ENCODE results near the gene TUBB4A. TPM values are rescaled to one million over a fixed set of nuclear protein-coding genes. Genes with fewer than 3 reads are reported as not detected.

Gene TUBB4A
- total and polyA plus RNA-seq, 9 of the 15 experiments (the other 6 are each of a cell fraction or from before 2014, with no cell fraction given) = 0.14 to 7.0 (median 0.75) TPM

GRCh38 chr19:6460099-6460884 lies 41.8 kb downstream of the TUBB4A start (continued):
- no peak for TF ChIP-seq SRSF7 (optimal IDR thresholded peaks at IDR 0.05; ENCODE audit: low read depth, low read length)
- TF ChIP-seq ARID3A (IDR thresholded peaks at IDR 0.05; ENCODE audit: borderline replicate concordance, low read depth, low read length) = peak; percentile 41; the same call in 1 of the 2 replicates
- TF ChIP-seq RAD51 (IDR thresholded peaks at IDR 0.05; ENCODE audit: borderline replicate concordance, low read depth) = 0 out of 2 replicates have a peak, but pooled peaks have one; percentile 7
- no peak for TF ChIP-seq SETDB1 (IDR thresholded peaks at IDR 0.05; ENCODE audit: low read length)
- TF ChIP-seq ZNF347 (CRISPR knock-in tag; IDR thresholded peaks at IDR 0.05; ENCODE audit: low read depth) = no peak
- TF ChIP-seq ESRRB (CRISPR knock-in tag; IDR thresholded peaks at IDR 0.05; ENCODE audit: borderline replicate concordance) = no peak
- peak; percentile 13; the same call in 1 of the 2 replicates for TF ChIP-seq SMC3 (conservative IDR thresholded peaks at IDR 0.05; ENCODE audit: insufficient read depth, low read depth, low read length)
- TF ChIP-seq ZNF3 (CRISPR knock-in tag; IDR thresholded peaks at IDR 0.05) = no peak
- no peak for TF ChIP-seq HMGXB4 (CRISPR knock-in tag; IDR thresholded peaks at IDR 0.05)
- no peak for TF ChIP-seq TCF7L2 (IDR thresholded peaks at IDR 0.05; ENCODE audit: low read depth, low read length)
- TF ChIP-seq TEAD4 (IDR thresholded peaks at IDR 0.05; ENCODE audit: low read length) = peak; percentile 80
- no peak for TF ChIP-seq TEAD4 (CRISPR knock-in tag; IDR thresholded peaks at IDR 0.05; ENCODE audit: borderline replicate concordance)
- TF ChIP-seq PHF20 (IDR thresholded peaks at IDR 0.05; ENCODE audit: partially characterized antibody) = no peak
- no peak for TF ChIP-seq RBM34 (IDR thresholded peaks at IDR 0.05; ENCODE audit: borderline replicate concordance, insufficient read depth, low read length)
- TF ChIP-seq CBX2 (IDR thresholded peaks at IDR 0.05; ENCODE audit: insufficient read depth, low read length, poor library complexity, severe bottlenecking) = no peak
- TF ChIP-seq TEAD1 (CRISPR knock-in tag; IDR thresholded peaks at IDR 0.05) = peak; percentile 74 to 90; a peak in 3 of 4 replicates
- no peak for TF ChIP-seq E4F1 (CRISPR knock-in tag; IDR thresholded peaks at IDR 0.05; ENCODE audit: borderline replicate concordance)
- peak; percentile 32 to 84; a peak in 2 of 4 replicates for TF ChIP-seq RCOR1 (IDR thresholded peaks at IDR 0.05; ENCODE audit: borderline replicate concordance in 1 of 2, low read depth in 2 of 2, low read length in 2 of 2)
